Measurements from ENCODE around the gene EIF2B4.

Gene EIF2B4

DNA sequence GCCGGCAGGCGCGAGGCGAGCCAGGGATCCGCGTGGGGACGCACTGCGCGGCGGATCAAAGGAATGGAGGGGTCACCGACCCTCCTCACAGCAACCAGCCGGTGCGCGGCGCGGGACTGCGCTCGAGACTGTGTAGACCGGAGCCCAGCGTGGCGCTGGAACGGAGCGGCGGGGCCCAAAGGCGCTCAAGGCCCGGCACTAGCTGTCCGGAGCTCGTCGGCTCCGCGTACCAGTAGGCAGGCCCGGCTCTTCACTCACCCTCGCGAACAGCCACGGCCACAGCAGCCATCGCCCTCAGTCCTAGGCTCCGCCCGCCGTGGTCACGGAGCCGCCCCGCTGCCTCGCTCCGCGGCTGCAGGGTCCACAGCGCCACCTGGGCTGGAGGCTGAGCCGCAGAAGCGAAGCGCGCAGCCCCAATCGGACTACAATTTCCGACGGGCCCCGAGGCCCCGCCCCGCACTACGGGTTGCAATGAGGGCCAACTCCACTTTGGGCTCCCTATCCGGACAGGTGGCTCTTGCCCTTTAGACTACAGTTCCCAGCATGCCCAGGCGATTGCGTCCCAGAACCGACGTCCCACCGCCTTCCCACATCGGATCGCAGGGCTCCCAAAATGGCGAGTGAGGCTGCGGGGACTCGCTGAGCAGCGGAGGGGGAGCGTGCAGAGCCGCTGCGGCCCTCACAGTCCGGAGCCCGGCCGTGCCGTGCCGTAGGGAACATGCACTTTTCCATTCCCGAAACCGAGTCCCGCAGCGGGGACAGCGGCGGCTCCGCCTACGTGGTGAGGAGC, at the start of gene EIF2B4, which contains the start of gene SNX17 (continued):
- peak; percentile 28; the same call in 1 of the 2 replicates for TF ChIP-seq BCL11A (tag by site-specific recombination; IDR thresholded peaks at IDR 0.05; ENCODE audit: low read depth)
- peak; percentile 100 for TF ChIP-seq ZNF2 (tag by site-specific recombination; IDR thresholded peaks at IDR 0.05)
- no peak for TF ChIP-seq HOXD13 (CRISPR knock-in tag; IDR thresholded peaks at IDR 0.05; ENCODE audit: borderline replicate concordance)
- peak; percentile 26; the same call in 1 of the 2 replicates for TF ChIP-seq KLF9 (tag by site-specific recombination; IDR thresholded peaks at IDR 0.05; ENCODE audit: low read depth)
- TF ChIP-seq, protein P1, sequence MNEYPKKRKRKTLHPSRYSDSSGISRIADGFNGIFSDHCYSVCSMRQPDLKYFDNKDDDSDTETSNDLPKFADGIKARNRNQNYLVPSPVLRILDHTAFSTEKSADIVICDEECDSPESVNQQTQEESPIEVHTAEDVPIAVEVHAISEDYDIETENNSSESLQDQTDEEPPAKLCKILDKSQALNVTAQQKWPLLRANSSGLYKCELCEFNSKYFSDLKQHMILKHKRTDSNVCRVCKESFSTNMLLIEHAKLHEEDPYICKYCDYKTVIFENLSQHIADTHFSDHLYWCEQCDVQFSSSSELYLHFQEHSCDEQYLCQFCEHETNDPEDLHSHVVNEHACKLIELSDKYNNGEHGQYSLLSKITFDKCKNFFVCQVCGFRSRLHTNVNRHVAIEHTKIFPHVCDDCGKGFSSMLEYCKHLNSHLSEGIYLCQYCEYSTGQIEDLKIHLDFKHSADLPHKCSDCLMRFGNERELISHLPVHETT (tag by site-specific recombination; IDR thresholded peaks at IDR 0.05) = peak; percentile 80; the same call in 1 of the 2 replicates
- peak; percentile 71 for TF ChIP-seq ZNF335 (tag by site-specific recombination; conservative IDR thresholded peaks at IDR 0.05)
- TF ChIP-seq KLF10 (tag by site-specific recombination; IDR thresholded peaks at IDR 0.05) = peak; percentile 22; the same call in 1 of the 2 replicates
- peak; percentile 94 for TF ChIP-seq ZNF501 (tag by site-specific recombination; IDR thresholded peaks at IDR 0.05)
- TF ChIP-seq ZNF223 (tag by site-specific recombination; IDR thresholded peaks at IDR 0.05) = no peak
- no peak for TF ChIP-seq ZNF521 (tag by site-specific recombination; IDR thresholded peaks at IDR 0.05)
- TF ChIP-seq, protein P2, sequence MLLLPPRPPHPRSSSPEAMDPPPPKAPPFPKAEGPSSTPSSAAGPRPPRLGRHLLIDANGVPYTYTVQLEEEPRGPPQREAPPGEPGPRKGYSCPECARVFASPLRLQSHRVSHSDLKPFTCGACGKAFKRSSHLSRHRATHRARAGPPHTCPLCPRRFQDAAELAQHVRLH (tag by site-specific recombination; IDR thresholded peaks at IDR 0.05) = 0 out of 2 replicates have a peak, but pooled peaks have one; percentile 11
- TF ChIP-seq WT1 (tag by site-specific recombination; IDR thresholded peaks at IDR 0.05) = 0 out of 2 replicates have a peak, but pooled peaks have one; percentile 12
- TF ChIP-seq ZBTB7A (tag by site-specific recombination; IDR thresholded peaks at IDR 0.05; ENCODE audit: low read depth) = peak; percentile 54; the same call in 1 of the 2 replicates
- TF ChIP-seq ZNF791 (tag by site-specific recombination; IDR thresholded peaks at IDR 0.05) = no peak
- peak; percentile 70 for TF ChIP-seq GLIS2 (tag by site-specific recombination; IDR thresholded peaks at IDR 0.05)
- peak; percentile 86; the same call in 1 of the 2 replicates for TF ChIP-seq ZBTB20 (tag by site-specific recombination; IDR thresholded peaks at IDR 0.05)
- TF ChIP-seq YY1 (tag by site-specific recombination; IDR thresholded peaks at IDR 0.05) = peak; percentile 89
- peak; percentile 88 for TF ChIP-seq SCRT1 (tag by site-specific recombination; IDR thresholded peaks at IDR 0.05; ENCODE audit: borderline replicate concordance)
- no peak for TF ChIP-seq ZNF510 (tag by site-specific recombination; IDR thresholded peaks at IDR 0.05; ENCODE audit: insufficient replicate concordance)
- TF ChIP-seq, protein P3, sequence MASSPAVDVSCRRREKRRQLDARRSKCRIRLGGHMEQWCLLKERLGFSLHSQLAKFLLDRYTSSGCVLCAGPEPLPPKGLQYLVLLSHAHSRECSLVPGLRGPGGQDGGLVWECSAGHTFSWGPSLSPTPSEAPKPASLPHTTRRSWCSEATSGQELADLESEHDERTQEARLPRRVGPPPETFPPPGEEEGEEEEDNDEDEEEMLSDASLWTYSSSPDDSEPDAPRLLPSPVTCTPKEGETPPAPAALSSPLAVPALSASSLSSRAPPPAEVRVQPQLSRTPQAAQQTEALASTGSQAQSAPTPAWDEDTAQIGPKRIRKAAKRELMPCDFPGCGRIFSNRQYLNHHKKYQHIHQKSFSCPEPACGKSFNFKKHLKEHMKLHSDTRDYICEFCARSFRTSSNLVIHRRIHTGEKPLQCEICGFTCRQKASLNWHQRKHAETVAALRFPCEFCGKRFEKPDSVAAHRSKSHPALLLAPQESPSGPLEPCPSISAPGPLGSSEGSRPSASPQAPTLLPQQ (tag by site-specific recombination; IDR thresholded peaks at IDR 0.05) = peak; percentile 90
- TF ChIP-seq ZFHX2 (tag by site-specific recombination; conservative IDR thresholded peaks at IDR 0.05) = peak; percentile 78
- TF ChIP-seq, protein P4, sequence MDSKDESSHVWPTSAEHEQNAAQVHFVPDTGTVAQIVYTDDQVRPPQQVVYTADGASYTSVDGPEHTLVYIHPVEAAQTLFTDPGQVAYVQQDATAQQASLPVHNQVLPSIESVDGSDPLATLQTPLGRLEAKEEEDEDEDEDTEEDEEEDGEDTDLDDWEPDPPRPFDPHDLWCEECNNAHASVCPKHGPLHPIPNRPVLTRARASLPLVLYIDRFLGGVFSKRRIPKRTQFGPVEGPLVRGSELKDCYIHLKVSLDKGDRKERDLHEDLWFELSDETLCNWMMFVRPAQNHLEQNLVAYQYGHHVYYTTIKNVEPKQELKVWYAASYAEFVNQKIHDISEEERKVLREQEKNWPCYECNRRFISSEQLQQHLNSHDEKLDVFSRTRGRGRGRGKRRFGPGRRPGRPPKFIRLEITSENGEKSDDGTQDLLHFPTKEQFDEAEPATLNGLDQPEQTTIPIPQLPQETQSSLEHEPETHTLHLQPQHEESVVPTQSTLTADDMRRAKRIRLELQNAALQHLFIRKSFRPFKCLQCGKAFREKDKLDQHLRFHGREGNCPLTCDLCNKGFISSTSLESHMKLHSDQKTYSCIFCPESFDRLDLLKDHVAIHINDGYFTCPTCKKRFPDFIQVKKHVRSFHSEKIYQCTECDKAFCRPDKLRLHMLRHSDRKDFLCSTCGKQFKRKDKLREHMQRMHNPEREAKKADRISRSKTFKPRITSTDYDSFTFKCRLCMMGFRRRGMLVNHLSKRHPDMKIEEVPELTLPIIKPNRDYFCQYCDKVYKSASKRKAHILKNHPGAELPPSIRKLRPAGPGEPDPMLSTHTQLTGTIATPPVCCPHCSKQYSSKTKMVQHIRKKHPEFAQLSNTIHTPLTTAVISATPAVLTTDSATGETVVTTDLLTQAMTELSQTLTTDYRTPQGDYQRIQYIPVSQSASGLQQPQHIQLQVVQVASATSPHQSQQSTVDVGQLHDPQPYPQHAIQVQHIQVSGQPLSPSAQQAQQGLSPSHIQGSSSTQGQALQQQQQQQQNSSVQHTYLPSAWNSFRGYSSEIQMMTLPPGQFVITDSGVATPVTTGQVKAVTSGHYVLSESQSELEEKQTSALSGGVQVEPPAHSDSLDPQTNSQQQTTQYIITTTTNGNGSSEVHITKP (tag by site-specific recombination; IDR thresholded peaks at IDR 0.05) = peak; percentile 44
- TF ChIP-seq ZNF843 (tag by site-specific recombination; IDR thresholded peaks at IDR 0.05) = 0 out of 2 replicates have a peak, but pooled peaks have one; percentile 40
- TF ChIP-seq ZNF19 (tag by site-specific recombination; IDR thresholded peaks at IDR 0.05; ENCODE audit: low read depth) = no peak
- TF ChIP-seq, protein P5, sequence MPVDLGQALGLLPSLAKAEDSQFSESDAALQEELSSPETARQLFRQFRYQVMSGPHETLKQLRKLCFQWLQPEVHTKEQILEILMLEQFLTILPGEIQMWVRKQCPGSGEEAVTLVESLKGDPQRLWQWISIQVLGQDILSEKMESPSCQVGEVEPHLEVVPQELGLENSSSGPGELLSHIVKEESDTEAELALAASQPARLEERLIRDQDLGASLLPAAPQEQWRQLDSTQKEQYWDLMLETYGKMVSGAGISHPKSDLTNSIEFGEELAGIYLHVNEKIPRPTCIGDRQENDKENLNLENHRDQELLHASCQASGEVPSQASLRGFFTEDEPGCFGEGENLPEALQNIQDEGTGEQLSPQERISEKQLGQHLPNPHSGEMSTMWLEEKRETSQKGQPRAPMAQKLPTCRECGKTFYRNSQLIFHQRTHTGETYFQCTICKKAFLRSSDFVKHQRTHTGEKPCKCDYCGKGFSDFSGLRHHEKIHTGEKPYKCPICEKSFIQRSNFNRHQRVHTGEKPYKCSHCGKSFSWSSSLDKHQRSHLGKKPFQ (tag by site-specific recombination; IDR thresholded peaks at IDR 0.05) = no peak
- TF ChIP-seq ZNF221 (tag by site-specific recombination; IDR thresholded peaks at IDR 0.05; ENCODE audit: borderline replicate concordance) = 0 out of 2 replicates have a peak, but pooled peaks have one; percentile 41
- TF ChIP-seq, protein P6, sequence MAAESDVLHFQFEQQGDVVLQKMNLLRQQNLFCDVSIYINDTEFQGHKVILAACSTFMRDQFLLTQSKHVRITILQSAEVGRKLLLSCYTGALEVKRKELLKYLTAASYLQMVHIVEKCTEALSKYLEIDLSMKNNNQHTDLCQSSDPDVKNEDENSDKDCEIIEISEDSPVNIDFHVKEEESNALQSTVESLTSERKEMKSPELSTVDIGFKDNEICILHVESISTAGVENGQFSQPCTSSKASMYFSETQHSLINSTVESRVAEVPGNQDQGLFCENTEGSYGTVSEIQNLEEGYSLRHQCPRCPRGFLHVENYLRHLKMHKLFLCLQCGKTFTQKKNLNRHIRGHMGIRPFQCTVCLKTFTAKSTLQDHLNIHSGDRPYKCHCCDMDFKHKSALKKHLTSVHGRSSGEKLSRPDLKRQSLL (tag by site-specific recombination; IDR thresholded peaks at IDR 0.05) = peak; percentile 63
- no peak for TF ChIP-seq ZNF23 (tag by site-specific recombination; IDR thresholded peaks at IDR 0.05; ENCODE audit: borderline replicate concordance)
- TF ChIP-seq TCF7L2 (IDR thresholded peaks at IDR 0.05; ENCODE audit: borderline replicate concordance, low read depth, low read length) = peak; percentile 100
- no peak for TF ChIP-seq ZNF654 (tag by site-specific recombination; IDR thresholded peaks at IDR 0.05; ENCODE audit: low read depth)

All from HEK293 (cell line).